Ureter (tissue), 1 donor: ENCODE data around the gene FBXO2. TPM values are rescaled to one million over a fixed set of nuclear protein-coding genes. Genes with fewer than 3 reads are reported as not detected.
"Not testable (repeated sequence)": the region's sequence is repeated elsewhere in the genome, so short reads cannot be mapped to it uniquely, and the experiment has no call there.

ENCODE experiments used
- DNase-seq: peaks from one replicate; pipeline ENCODE4 v3.0.0-alpha.2; 2020; ENCODE audit warnings: low spot score
- total RNA-seq: library from RNA; stranded (reverse); gene quantifications from one replicate; pipeline ENCODE4 v1.2.4, GENCODE V29; 2023
- donor health status: DM: yes; HTN: yes; CAD: no.

FBXO2 gene
- total RNA-seq, 1 donor from 2014 or later: 3.5 TPM

- no peak for DNase-seq
Measured at GRCh38 chr1:11629184-11630016, 24.8 kb downstream of the FBXO2 start.

GRCh38 chr1:11628767-11629166 is 25.5 kb downstream of the FBXO2 start:
- DNase-seq: no peak

- DNase-seq: no peak
Measured at GRCh38 chr1:11626551-11626950, 27.7 kb downstream of the FBXO2 start.

- no peak for DNase-seq
Measured at GRCh38 chr1:11623702-11624101, 30.5 kb downstream of the FBXO2 start.

GRCh38 chr1:11622398-11622797 is 31.8 kb downstream of the FBXO2 start:
- no peak for DNase-seq

GRCh38 chr1:11620924-11621323 is 33.3 kb downstream of the FBXO2 start:
- DNase-seq: no peak

GRCh38 chr1:11620405-11620804 is 33.8 kb downstream of the FBXO2 start:
- DNase-seq: no peak

- DNase-seq: no peak
Measured at GRCh38 chr1:11617741-11618140, 36.5 kb downstream of the FBXO2 start.

GRCh38 chr1:11617314-11617713 is 36.9 kb downstream of the FBXO2 start:
- no peak for DNase-seq

GRCh38 chr1:11616766-11617165 is 37.5 kb downstream of the FBXO2 start:
- no peak for DNase-seq

GRCh38 chr1:11615090-11615489 is 39.1 kb downstream of the FBXO2 start:
- no peak for DNase-seq

- DNase-seq: no peak
Measured at GRCh38 chr1:11613347-11613746, 40.9 kb downstream of the FBXO2 start.

- DNase-seq: no peak
Measured at GRCh38 chr1:11611638-11612327, 42.4 kb downstream of the FBXO2 start.

- no peak for DNase-seq
Measured at GRCh38 chr1:11610629-11611180, 43.5 kb downstream of the FBXO2 start.

- not testable (repeated sequence) for DNase-seq
Measured at GRCh38 chr1:11609378-11609777, 44.9 kb downstream of the FBXO2 start.

- DNase-seq: not testable (repeated sequence)
Measured at GRCh38 chr1:11608596-11609130, 45.6 kb downstream of the FBXO2 start.

GRCh38 chr1:11606775-11607174 is 47.5 kb downstream of the FBXO2 start:
- no peak for DNase-seq

GRCh38 chr1:11602981-11603380 is 51.2 kb downstream of the FBXO2 start:
- no peak for DNase-seq

GRCh38 chr1:11602424-11602823 is 51.8 kb downstream of the FBXO2 start:
- no peak for DNase-seq

- DNase-seq: no peak
Measured at GRCh38 chr1:11600836-11601235, 53.4 kb downstream of the FBXO2 start.

- no peak for DNase-seq
Measured at GRCh38 chr1:11599891-11600576, 54.2 kb downstream of the FBXO2 start.

GRCh38 chr1:11598461-11598860 is 55.8 kb downstream of the FBXO2 start:
- DNase-seq: no peak
